ENCODE results near the gene IFFO2. TPM values are rescaled to one million over a fixed set of nuclear protein-coding genes. Genes with fewer than 3 reads are reported as not detected.
A peak's percentile ranks its signal among the peaks of the same experiment; 100 is the strongest.

The IFFO2 gene
- total RNA-seq, 6 donors from 2014 or later: 9.2 to 19.3 (median 11.0) TPM

DNA sequence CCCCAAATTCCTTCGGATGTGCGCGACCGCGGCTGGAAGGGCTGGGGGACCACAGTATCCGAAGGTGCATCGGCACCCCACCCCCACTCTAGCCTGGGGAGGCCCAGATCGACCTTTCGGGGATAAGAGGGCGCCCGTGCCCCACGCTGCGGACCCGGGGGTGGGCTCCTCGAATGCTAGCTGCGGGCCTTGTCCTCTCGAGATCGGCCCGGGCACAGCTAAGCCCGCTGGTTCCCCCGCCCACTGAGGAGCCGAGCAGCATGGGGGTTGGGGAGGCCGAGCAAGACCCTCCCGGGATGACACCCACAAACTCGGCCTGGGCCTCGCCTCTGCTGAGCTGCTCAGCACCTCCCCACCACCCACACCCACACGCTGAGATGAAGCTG, 653 bp upstream of the IFFO2 start:
- H3K36me3 ChIP-seq: no peaks in the 10 kb centered on the region
- WGBS, 2 donors: 17% methylated on average over 14 of the region's 27 CpGs; no CpG with 5 or more reads in 1 of the 2 donors
- H3K27me3 ChIP-seq: no peaks in the 10 kb centered on the region
- H3K4me3 ChIP-seq: peak overlapping the region; percentile 69 to 95 (median 88)
- TF ChIP-seq EP300 (IDR thresholded peaks at IDR 0.05): no peak
- TF ChIP-seq CTCF (IDR thresholded peaks at IDR 0.05): no peak
- TF ChIP-seq POLR2A (IDR thresholded peaks at IDR 0.05): no peak
- TF ChIP-seq POLR2AphosphoS5 (IDR thresholded peaks at IDR 0.05): no peak
- ATAC-seq (ENCODE audit: low FRiP score in 2 of 2) (peak; percentile 0 to 1), DNase-seq (peak in 1 of 2 donors; percentile 87)
- H3K9me3 ChIP-seq: no peaks in the 10 kb centered on the region
- H3K4me1 ChIP-seq: peaks cover 37 to 45% (median 40%) of the 10 kb centered on the region in 4 donors
- peak overlapping the region; percentile 6 to 84 (median 65) for H3K27ac ChIP-seq

DNA sequence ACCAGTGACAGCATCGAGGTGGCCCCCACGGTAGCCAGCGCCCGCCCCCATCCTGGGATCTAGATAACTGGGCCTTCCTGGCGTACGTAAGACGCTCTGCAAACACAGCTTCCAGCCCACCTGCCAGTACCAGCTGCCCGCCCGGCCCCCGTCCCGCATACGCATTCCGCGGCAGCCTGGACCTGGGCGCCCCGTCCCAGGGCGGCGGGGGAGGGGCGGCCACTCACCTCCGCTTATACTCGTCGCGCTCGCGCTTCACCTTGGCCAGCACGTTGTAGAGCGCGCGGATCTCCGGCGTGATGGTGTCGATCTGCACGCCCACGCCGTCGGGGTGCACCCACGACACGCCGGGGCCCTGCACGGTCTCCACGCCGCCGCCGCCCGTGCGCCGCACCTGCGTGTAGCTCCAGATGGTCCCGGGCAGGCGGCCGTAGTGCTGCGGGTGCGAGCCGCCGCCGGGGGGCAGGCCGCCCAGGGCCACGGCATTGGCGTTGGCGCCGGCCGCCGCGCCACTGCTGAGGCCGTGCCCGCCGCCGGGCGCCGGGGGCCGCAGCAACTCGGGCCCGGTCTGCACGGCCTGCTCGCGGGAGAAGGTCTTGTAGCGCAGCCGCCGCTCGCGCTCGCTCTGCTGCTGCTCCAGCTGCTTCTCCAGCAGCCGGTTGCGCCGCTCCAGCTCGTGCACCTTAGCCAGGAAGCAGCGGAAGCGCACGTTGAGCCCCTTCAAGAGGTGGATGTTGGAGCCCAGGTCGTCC, 859 bp downstream of the IFFO2 start:
- Histone ChIP-seq H3K9me3 (no peaks in the 10 kb centered on the region), H3K36me3 (no peaks in the 10 kb centered on the region), H3K4me1 (peaks cover 52 to 60% (median 55%) of the 10 kb centered on the region in 4 donors), H3K27me3 (no peaks in the 10 kb centered on the region), H3K4me3 (peak overlapping the region; percentile 59 to 95 (median 88)), H3K27ac (peak overlapping the region; percentile 77 to 84 (median 78))
- TF ChIP-seq EP300 (IDR thresholded peaks at IDR 0.05) (no peak), POLR2A (IDR thresholded peaks at IDR 0.05) (no peak), POLR2AphosphoS5 (IDR thresholded peaks at IDR 0.05) (peak in 1 of 2 donors; percentile 6), CTCF (IDR thresholded peaks at IDR 0.05) (peak in 2 of 6 experiments; percentile 48 to 51)
- WGBS, 2 donors: 0 to 3% methylated on average over 7 to 27 of the region's 90 CpGs
- peak; percentile 50 to 91 for DNase-seq
- ATAC-seq (ENCODE audit: low FRiP score in 2 of 2): no peak

- TF ChIP-seq EP300 (IDR thresholded peaks at IDR 0.05) (no peak), POLR2A (IDR thresholded peaks at IDR 0.05) (no peak), CTCF (IDR thresholded peaks at IDR 0.05) (no peak), POLR2AphosphoS5 (IDR thresholded peaks at IDR 0.05) (no peak)
- ATAC-seq (ENCODE audit: low FRiP score in 2 of 2) (no peak), DNase-seq (no peak)
- Histone ChIP-seq H3K4me3 (peak overlapping the region; percentile 59 to 95 (median 88)), H3K9me3 (no peaks in the 10 kb centered on the region), H3K27me3 (no peaks in the 10 kb centered on the region), H3K36me3 (no peaks in the 10 kb centered on the region), H3K4me1 (peaks cover 56 to 66% (median 58%) of the 10 kb centered on the region in 4 donors), H3K27ac (peak overlapping the region; percentile 77 to 84 (median 78))
- WGBS, 2 donors: 23 to 26% methylated on average over 6 of the region's 6 CpGs
These were observed 1.4 kb downstream of the IFFO2 start for GRCh38 chr1:18955131-18955440.

GRCh38 chr1:18954270-18955071, 2.0 kb downstream of the IFFO2 start:
- H3K36me3 ChIP-seq: no peaks in the 10 kb centered on the region
- ATAC-seq (ENCODE audit: low FRiP score in 2 of 2) (no peak), DNase-seq (no peak)
- H3K27ac ChIP-seq: peak overlapping the region; percentile 77 to 84 (median 78)
- no peaks in the 10 kb centered on the region for H3K27me3 ChIP-seq
- no peak for TF ChIP-seq POLR2A (IDR thresholded peaks at IDR 0.05)
- TF ChIP-seq EP300 (IDR thresholded peaks at IDR 0.05): no peak
- no peak for TF ChIP-seq POLR2AphosphoS5 (IDR thresholded peaks at IDR 0.05)
- no peak for TF ChIP-seq CTCF (IDR thresholded peaks at IDR 0.05)
- 41 to 46% methylated on average over 5 to 7 of the region's 7 CpGs for WGBS, 2 donors
- H3K4me1 ChIP-seq: peaks cover 62 to 72% (median 64%) of the 10 kb centered on the region in 4 donors
- no peaks in the 10 kb centered on the region for H3K9me3 ChIP-seq
- H3K4me3 ChIP-seq: peak overlapping the region; percentile 32 to 95 (median 88)

Data from upper lobe of left lung (tissue), 6 donors.